K562 (cell line): Measurements from ENCODE around the gene ATP8B2. TPM values are rescaled to one million over a fixed set of nuclear protein-coding genes. Genes with fewer than 3 reads are reported as not detected.

ENCODE experiments used
- ERF ChIP-seq: fragments of 450-650 bp; formaldehyde crosslinking; IDR thresholded peaks from 2 replicates; pipeline ENCODE4 v1.4.0; 2020; ENCODE audit warnings: mild to moderate bottlenecking, mixed read lengths
- FOXA1 ChIP-seq: fragments of 450-650 bp; IDR thresholded peaks from 2 replicates; pipeline ENCODE4 v1.6.1; 2016; ENCODE audit warnings: mild to moderate bottlenecking, borderline replicate concordance
- KLF16 ChIP-seq: IDR thresholded peaks from 2 replicates; pipeline ENCODE4 v1.6.1; 2016; ENCODE audit warnings: antibody characterized with exemption
- MIER1 ChIP-seq: fragments of 450-650 bp; IDR thresholded peaks from 2 replicates; pipeline ENCODE4 v1.6.1; 2016; ENCODE audit warnings: antibody characterized with exemption, mild to moderate bottlenecking, low read depth
- POLR3G ChIP-seq: IDR thresholded peaks from 2 replicates; pipeline ENCODE4 v1.6.1; 2011; ENCODE audit not compliant: insufficient read length, insufficient replicate concordance; ENCODE audit errors: extremely low read depth
- RBM25 ChIP-seq: fragments of 200-400 bp; formaldehyde crosslinking; IDR thresholded peaks from 2 replicates; pipeline ENCODE4 v1.6.1; 2018; ENCODE audit warnings: low read length, low read depth, moderate library complexity; ENCODE audit not compliant: severe bottlenecking
- SMARCE1 ChIP-seq: fragments of 450-650 bp; IDR thresholded peaks from 2 replicates; pipeline ENCODE4 v1.7.1; 2016; ENCODE audit warnings: mild to moderate bottlenecking
- SRF ChIP-seq, 2 experiments: fragments of 250-450, 450-650 bp in 1 of 2; sonication (Bioruptor Pico) in 1 of 2; sonication (generic) in 1 of 2; formaldehyde crosslinking; IDR thresholded peaks; 2 replicates each; pipeline versions ENCODE4 v1.5.0 to v1.5.1; 2020 to 2022; ENCODE audit warnings: mild to moderate bottlenecking in 1 of 2, missing genetic modification reagents in 1 of 2
- ZBTB17 ChIP-seq: fragments of 450-650 bp; formaldehyde crosslinking; IDR thresholded peaks from 2 replicates; pipeline ENCODE4 v1.4.0; 2020; ENCODE audit warnings: mild to moderate bottlenecking
- ZFP36 ChIP-seq: fragments of 150-350 bp; IDR thresholded peaks from 2 replicates; pipeline ENCODE4 v1.6.1; 2018; ENCODE audit warnings: low read length, low read depth; ENCODE audit not compliant: partially characterized antibody
- polyA plus RNA-seq, 8 experiments: library from polyadenylated mRNA; depleted of rRNA in 4 of 8; stranded (reverse) in 5 of 8; unstranded in 3 of 8; fragments of >200 nt; fragmentation: Nextera tagmentation in 2 of 8; fragmentation: Illumina TruSeq in 1 of 8; extraction: Ambion mirVana in 2 of 8; extraction: Trizol in 1 of 8; gene quantifications; 2 replicates each; pipeline versions ENCODE4 v1.2.1 to v1.2.3, GENCODE V29; 2011 to 2014; ENCODE audit warnings: inconsistent platforms in 1 of 8, missing spikeins in 1 of 8
- total RNA-seq, 7 experiments: library from RNA; depleted of rRNA in 6 of 7; stranded (reverse); fragments of >200 nt in 6 of 7; fragmentation: Illumina TruSeq in 2 of 7; extraction: Trizol in 2 of 7; gene quantifications; 2 replicates each; pipeline versions ENCODE4 v1.2.1 to v1.2.3, GENCODE V29; 2011 to 2021; ENCODE audit warnings: low replicate concordance in 1 of 7
- TF ChIP-seq, protein P1 (sequence below), 2 experiments: fragments of 450-650 bp; IDR thresholded peaks; 2 replicates each; pipeline ENCODE4 v1.6.1; 2016; ENCODE audit warnings: mild to moderate bottlenecking in 2 of 2, borderline replicate concordance in 1 of 2, low read depth in 1 of 2, moderate library complexity in 1 of 2
- TF ChIP-seq, protein P2 (sequence below): sonication (generic); formaldehyde crosslinking; IDR thresholded peaks from 2 replicates; pipeline ENCODE4 v1.8.1; 2023; ENCODE audit warnings: mild to moderate bottlenecking, missing genetic modification reagents
- TF ChIP-seq, protein P3 (sequence below): fragments of 450-650 bp; IDR thresholded peaks from 2 replicates; pipeline ENCODE4 v1.6.1; 2018; ENCODE audit not compliant: partially characterized antibody

The ATP8B2 gene
- total and polyA plus RNA-seq, 9 of the 15 experiments (the other 6 are each of a cell fraction or from before 2014, with no cell fraction given), result 0.27 to 33.2 (median 18.4) TPM

DNA sequence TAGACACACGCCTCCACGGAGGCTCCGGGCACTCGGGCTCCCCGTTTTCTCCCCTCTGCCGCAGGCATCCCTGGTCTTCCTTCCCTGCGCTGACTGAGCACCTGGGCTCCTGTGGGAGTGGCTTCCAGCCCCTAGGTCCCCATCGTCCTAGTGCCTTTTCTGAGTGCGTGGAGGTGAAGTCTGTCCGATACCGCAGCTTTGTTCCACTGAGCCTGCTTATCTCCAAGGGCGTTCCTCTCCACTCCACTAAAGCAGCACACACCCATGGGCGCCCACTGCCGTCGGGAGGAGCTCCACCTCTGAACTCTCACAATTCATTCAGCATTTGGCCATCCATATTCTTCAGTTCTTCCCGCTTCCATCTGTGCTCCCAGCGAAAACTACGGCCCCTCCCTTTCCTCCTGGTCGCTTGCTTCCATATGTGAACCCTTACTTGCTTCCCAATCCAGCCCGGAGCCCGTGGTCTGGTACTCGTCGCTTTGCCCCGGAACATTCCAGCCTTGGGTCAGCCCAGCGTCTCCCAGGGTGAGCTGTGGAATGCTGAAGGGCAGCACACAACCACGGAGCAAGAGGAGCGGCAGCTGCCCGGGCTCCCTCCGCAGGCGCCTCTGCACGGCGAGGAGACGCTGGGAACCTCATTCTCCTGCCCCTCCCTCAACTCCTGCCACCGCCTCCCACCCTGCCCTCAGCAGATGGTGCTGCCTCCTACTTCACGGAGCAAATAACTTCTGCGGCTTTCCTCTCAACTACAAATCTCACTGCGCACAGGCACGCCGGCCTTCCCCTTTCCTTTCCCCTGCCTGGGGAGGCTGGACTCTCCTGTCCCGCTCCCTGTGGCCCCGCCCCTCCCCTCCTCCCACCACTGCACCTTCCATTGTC, 27.5 kb downstream of the ATP8B2 start (continued):
- TF ChIP-seq, protein P1, sequence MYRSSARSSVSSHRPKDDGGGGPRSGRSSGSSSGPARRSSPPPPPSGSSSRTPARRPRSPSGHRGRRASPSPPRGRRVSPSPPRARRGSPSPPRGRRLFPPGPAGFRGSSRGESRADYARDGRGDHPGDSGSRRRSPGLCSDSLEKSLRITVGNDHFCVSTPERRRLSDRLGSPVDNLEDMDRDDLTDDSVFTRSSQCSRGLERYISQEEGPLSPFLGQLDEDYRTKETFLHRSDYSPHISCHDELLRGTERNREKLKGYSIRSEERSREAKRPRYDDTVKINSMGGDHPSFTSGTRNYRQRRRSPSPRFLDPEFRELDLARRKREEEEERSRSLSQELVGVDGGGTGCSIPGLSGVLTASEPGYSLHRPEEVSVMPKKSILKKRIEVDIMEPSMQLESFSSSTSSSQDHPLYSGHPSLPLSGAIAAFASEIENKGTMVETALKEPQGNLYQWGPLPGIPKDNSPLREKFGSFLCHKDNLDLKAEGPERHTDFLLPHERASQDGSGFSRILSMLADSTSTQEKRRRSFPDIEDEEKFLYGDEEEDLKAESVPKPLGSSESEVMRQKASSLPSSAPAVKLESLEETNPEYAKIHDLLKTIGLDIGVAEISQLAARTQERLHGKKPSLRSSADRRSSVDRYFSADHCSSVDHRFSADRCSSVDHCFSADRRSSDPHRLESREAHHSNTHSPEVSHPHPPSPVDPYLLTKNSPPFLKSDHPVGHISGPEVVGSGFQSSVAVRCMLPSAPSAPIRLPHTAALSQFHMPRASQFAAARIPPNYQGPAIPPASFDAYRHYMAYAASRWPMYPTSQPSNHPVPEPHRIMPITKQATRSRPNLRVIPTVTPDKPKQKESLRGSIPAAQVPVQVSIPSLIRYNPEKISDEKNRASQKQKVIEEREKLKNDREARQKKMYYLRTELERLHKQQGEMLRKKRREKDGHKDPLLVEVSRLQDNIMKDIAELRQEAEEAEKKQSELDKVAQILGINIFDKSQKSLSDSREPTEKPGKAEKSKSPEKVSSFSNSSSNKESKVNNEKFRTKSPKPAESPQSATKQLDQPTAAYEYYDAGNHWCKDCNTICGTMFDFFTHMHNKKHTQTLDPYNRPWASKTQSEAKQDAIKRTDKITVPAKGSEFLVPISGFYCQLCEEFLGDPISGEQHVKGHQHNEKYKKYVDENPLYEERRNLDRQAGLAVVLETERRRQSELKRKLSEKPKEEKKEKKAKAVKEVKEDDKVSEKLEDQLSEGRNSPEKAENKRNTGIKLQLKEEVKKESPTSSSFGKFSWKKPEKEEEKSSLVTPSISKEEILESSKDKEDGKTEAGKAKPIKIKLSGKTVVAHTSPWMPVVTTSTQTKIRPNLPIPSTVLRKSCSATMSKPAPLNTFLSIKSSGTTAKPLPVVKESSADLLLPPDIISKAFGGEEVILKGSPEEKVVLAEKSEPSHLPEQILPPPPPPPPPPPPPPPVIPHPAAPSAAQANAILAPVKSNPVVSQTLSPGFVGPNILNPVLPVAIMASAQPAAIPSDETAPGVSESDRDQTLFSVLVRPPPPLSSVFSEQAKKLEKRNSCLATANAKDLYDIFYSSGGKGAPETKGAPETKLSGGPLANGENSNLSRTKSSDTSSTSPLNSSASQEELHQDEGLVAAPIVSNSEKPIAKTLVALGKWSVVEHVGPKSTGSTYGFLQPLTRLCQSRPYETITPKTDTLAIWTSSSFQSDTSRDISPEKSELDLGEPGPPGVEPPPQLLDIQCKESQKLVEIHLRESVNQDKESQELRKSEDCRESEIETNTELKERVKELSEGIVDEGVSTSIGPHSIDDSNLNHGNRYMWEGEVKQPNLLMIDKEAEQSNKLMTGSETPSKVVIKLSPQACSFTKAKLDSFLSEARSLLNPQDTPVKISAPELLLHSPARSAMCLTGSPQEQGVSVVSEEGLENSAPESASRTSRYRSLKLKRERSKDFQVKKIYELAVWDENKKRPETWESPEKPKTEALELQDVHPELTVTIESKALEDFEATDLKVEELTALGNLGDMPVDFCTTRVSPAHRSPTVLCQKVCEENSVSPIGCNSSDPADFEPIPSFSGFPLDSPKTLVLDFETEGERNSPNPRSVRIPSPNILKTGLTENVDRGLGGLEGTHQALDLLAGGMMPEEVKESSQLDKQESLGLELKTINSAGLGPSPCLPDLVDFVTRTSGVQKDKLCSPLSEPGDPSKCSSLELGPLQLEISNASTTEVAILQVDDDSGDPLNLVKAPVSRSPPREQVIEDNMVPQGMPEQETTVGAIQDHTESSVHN (IDR thresholded peaks at IDR 0.05; ENCODE audit: borderline replicate concordance in 1 of 2, low read depth in 1 of 2), result no peak
- TF ChIP-seq MIER1 (peak; percentile 17; the same call in 1 of the 2 replicates), KLF16 (peak; percentile 22; the same call in 1 of the 2 replicates), RBM25 (no peak), ERF (CRISPR knock-in tag) (no peak), ZFP36 (no peak), SRF (CRISPR knock-in tag; IDR thresholded peaks at IDR 0.05) (no peak), SMARCE1 (peak; percentile 26), POLR3G (no peak), ZBTB17 (CRISPR knock-in tag) (no peak), FOXA1 (no peak)
- TF ChIP-seq, protein P2, sequence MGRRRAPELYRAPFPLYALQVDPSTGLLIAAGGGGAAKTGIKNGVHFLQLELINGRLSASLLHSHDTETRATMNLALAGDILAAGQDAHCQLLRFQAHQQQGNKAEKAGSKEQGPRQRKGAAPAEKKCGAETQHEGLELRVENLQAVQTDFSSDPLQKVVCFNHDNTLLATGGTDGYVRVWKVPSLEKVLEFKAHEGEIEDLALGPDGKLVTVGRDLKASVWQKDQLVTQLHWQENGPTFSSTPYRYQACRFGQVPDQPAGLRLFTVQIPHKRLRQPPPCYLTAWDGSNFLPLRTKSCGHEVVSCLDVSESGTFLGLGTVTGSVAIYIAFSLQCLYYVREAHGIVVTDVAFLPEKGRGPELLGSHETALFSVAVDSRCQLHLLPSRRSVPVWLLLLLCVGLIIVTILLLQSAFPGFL (CRISPR knock-in tag), result no peak
- TF ChIP-seq, protein P3, sequence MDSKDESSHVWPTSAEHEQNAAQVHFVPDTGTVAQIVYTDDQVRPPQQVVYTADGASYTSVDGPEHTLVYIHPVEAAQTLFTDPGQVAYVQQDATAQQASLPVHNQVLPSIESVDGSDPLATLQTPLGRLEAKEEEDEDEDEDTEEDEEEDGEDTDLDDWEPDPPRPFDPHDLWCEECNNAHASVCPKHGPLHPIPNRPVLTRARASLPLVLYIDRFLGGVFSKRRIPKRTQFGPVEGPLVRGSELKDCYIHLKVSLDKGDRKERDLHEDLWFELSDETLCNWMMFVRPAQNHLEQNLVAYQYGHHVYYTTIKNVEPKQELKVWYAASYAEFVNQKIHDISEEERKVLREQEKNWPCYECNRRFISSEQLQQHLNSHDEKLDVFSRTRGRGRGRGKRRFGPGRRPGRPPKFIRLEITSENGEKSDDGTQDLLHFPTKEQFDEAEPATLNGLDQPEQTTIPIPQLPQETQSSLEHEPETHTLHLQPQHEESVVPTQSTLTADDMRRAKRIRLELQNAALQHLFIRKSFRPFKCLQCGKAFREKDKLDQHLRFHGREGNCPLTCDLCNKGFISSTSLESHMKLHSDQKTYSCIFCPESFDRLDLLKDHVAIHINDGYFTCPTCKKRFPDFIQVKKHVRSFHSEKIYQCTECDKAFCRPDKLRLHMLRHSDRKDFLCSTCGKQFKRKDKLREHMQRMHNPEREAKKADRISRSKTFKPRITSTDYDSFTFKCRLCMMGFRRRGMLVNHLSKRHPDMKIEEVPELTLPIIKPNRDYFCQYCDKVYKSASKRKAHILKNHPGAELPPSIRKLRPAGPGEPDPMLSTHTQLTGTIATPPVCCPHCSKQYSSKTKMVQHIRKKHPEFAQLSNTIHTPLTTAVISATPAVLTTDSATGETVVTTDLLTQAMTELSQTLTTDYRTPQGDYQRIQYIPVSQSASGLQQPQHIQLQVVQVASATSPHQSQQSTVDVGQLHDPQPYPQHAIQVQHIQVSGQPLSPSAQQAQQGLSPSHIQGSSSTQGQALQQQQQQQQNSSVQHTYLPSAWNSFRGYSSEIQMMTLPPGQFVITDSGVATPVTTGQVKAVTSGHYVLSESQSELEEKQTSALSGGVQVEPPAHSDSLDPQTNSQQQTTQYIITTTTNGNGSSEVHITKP, result peak; percentile 16
